Transverse colon (tissue), 4 donors: ENCODE results near the gene HSD11B1L. TPM values are rescaled to one million over a fixed set of nuclear protein-coding genes. Genes with fewer than 3 reads are reported as not detected.
"Not testable (repeated sequence)": the region's sequence is repeated elsewhere in the genome, so short reads cannot be mapped to it uniquely, and the experiment has no call there.

Experiments
- DNase-seq: peaks from one replicate; pipeline ENCODE4 v3.0.0-alpha.2; 2019
- H3K27ac ChIP-seq, 4 donors: fragments of 200-600 bp; sonication (generic); 2 replicates each; pipeline ENCODE4 v1.5.1; 2016 to 2018; ENCODE audit warnings: inconsistent platforms in 4 of 4
- H3K27me3 ChIP-seq: fragments of 200-600 bp; sonication (generic); 2 replicates; pipeline ENCODE4 v1.5.1; 2017; ENCODE audit warnings: inconsistent platforms
- H3K36me3 ChIP-seq, 4 donors: fragments of 200-600 bp; sonication (generic); 2 replicates each; pipeline ENCODE4 v1.5.1; 2017 to 2019; ENCODE audit warnings: inconsistent platforms in 4 of 4
- H3K4me1 ChIP-seq, 4 donors: fragments of 200-600 bp; sonication (generic); 2 replicates each; pipeline ENCODE4 v1.5.1; 2017 to 2020; ENCODE audit warnings: inconsistent platforms in 4 of 4
- H3K4me3 ChIP-seq, 4 donors: fragments of 200-600 bp; sonication (generic); 1 replicate in 1 of 4; 2 replicates in 3 of 4; pipeline versions ENCODE4 v1.5.1 to v1.6.1; 2017 to 2019; ENCODE audit warnings: inconsistent platforms in 4 of 4
- H3K9me3 ChIP-seq, 2 donors: fragments of 200-600 bp; sonication (generic); 2 replicates each; pipeline ENCODE4 v1.5.1; 2017 to 2019; ENCODE audit warnings: inconsistent platforms in 2 of 2
- CTCF ChIP-seq, 5 experiments: fragments of 200-600 bp in 3 of 5; fragments of 450-650 bp in 2 of 5; sonication (generic) in 3 of 5; IDR thresholded peaks; 1 replicate in 2 of 5; 2 replicates in 3 of 5; pipeline ENCODE4 v1.5.1; 2016 to 2017; ENCODE audit warnings: antibody characterized with exemption in 5 of 5, inconsistent platforms in 3 of 5, mild to moderate bottlenecking in 2 of 5, moderate library complexity in 1 of 5
- EP300 ChIP-seq: sonication (generic); formaldehyde crosslinking; IDR thresholded peaks from one replicate; pipeline ENCODE4 v1.6.1; 2017; ENCODE audit warnings: antibody characterized with exemption, low read depth
- POLR2A ChIP-seq: fragments of 450-650 bp; IDR thresholded peaks from one replicate; pipeline ENCODE4 v1.6.1; 2016; ENCODE audit warnings: antibody characterized with exemption, mild to moderate bottlenecking, moderate library complexity
- POLR2AphosphoS5 ChIP-seq, 3 donors: sonication (generic); formaldehyde crosslinking; IDR thresholded peaks; one replicate each; pipeline ENCODE4 v1.6.1; 2016; ENCODE audit warnings: antibody characterized with exemption in 3 of 3
- WGBS, 2 donors: methylation state at CpG; one replicate each; pipeline ENCODE4 v1.1.5; 2018; ENCODE audit warnings: low coverage in 1 of 2; 5-methylcytosine and 5-hydroxymethylcytosine counted together
- in situ Hi-C, 4 donors: fragments of 200-750 bp; cut with MboI; loops; one replicate each; pipeline versions ENCODE4 v1.15.0 to v1.15.1; 2017; ENCODE audit warnings: low sequenced_read_pairs in 3 of 4, low pct_ligation_motif_present in 1 of 4, low pct_unique_long_range_greater_than_20kb in 1 of 4
- intact Hi-C: fragments of 100-400 bp; cut with DNase I; formaldehyde crosslinking; loops from one replicate; pipeline ENCODE4 v1.15.1; 2023; ENCODE audit warnings: low total_unique reads
- total RNA-seq, 4 donors: library from RNA; depleted of rRNA; stranded (reverse); fragments of >200 nt; gene quantifications; one replicate each; pipeline ENCODE4 v1.1.0, GENCODE V29; 2016

HSD11B1L gene
- total RNA-seq, 4 donors from 2014 or later: 10.8 to 30.1 (median 16.6) TPM

DNA sequence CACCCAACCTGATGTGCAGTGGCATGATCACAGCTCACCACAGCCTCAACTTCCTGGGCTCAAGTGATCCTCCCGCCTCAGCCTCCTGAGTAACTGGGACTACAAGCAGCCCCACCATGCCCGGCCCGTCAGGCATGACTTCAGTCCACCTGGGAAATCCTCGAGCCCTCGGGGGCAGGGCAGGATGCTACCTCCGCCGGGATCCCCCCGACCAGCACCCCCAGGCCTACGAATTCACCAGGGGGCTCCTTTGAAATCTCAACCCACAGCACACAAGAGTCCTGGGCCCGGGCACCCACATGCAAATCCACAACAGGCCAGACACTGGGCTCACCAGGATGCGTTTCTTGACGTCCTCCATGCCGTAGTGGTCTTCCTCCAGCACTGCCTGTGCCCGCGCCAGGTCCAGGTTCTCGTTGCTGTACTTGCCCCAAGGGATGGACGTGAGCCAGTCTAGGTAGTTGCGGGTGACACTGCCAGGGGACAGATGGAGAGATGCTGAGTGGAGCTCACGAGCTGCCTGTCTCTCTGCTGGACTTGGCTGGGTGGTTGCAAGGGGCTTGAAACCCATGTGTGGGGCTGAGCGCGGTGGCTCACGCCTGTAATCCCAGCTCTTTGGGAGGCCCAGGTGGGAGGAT is 19.7 kb downstream of the HSD11B1L start:
- WGBS, 2 donors: 93% methylated on average over 16 of the region's 22 CpGs; no CpG with 5 or more reads in 1 of the 2 donors
- TF ChIP-seq EP300: no peak
- TF ChIP-seq CTCF (IDR thresholded peaks at IDR 0.05): no peak
- no peak for TF ChIP-seq POLR2AphosphoS5 (IDR thresholded peaks at IDR 0.05)
- no peak for TF ChIP-seq POLR2A
- H3K27ac ChIP-seq: no peak overlapping the region
- no peaks in the 10 kb centered on the region for H3K9me3 ChIP-seq
- H3K36me3 ChIP-seq: peaks cover 0 to 32% (median 7%) of the 10 kb centered on the region in 4 donors
- in situ Hi-C loops (no loop called here), intact Hi-C loops (no loop called here)
- no peak overlapping the region for H3K4me3 ChIP-seq
- no peaks in the 10 kb centered on the region for H3K4me1 ChIP-seq
- no peak for DNase-seq
- no peaks in the 10 kb centered on the region for H3K27me3 ChIP-seq

DNA sequence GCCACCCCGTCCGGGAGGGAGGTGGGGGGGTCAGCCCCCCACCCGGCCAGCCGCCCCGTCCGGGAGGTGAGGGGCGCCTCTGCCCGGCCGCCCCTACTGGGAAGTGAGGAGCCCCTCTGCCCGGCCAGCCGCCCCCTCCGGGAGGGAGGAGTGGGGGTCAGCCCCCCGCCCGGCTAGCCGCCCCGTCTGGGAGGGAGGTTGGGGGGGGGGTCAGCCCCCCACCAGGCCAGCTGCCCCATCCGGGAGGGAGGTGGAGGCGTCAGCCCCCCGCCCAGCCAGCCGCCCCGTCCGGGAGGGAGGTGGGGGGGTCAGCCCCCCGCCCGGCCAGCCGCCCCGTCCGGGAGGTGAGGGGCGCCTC is 21.2 kb downstream of the HSD11B1L start:
- H3K27me3 ChIP-seq, in situ Hi-C loops, intact Hi-C loops, H3K4me1 ChIP-seq, DNase-seq, H3K27ac ChIP-seq, H3K4me3 ChIP-seq, H3K9me3 ChIP-seq: not testable (repeated sequence)
- no CpG with 5 or more reads among the region's 28 CpGs for WGBS, 2 donors
- peaks cover 0 to 29% (median 7%) of the 10 kb centered on the region in 4 donors for H3K36me3 ChIP-seq

DNA sequence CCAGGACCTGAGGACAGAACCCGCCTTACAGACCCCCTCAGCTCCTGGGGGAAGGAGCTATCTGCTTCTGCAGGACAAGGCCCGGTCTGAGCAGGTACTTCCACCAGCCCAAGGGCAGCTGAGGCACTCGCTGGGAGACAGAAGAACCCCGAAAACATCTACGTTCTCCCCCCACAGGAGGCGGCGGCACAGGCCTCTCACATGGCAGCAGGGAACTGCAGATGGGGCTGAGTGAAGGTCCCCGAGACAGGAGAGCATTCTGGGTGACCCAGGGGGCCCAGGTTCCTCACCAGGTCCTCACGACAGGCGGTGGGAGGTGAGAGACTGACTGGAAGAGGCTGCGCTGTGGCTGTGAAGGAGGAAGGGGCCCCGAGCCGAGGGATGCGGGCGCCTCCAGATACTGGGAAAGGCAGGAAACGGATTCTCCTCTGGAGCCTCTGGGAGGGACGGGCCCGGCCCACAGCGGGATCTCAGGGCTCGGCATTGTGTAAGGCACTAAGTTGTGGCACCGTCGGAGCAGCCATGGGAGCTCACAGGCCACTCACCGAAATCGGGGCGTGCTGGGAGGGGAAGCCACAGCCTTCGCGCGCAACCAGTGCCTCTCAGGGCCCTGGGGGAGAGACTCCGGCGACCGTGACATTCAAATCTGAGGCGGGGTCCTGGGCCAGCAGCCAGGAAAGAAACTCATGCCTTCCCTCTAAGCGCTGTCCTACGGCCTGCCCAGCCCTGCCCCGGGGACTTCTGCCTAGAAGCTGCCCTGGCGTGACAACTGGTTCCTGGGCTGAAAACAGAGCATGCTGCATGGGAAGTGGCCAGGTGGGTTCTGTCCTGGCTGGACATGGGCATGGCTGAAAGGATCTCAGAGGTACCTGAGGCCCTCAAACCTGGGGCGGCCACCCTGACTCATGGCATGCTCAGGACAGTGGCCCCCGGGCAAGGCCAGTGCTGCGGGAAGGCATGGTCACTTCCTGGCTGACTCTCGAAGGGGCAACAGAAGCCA is 23.3 kb downstream of the HSD11B1L start:
- no peak overlapping the region for H3K27ac ChIP-seq
- H3K27me3 ChIP-seq: no peaks in the 10 kb centered on the region
- peaks cover 0 to 32% (median 7%) of the 10 kb centered on the region in 4 donors for H3K36me3 ChIP-seq
- TF ChIP-seq CTCF (IDR thresholded peaks at IDR 0.05) (no peak), POLR2A (no peak), EP300 (no peak), POLR2AphosphoS5 (IDR thresholded peaks at IDR 0.05) (no peak)
- WGBS, 2 donors: 94 to 97% methylated on average over 6 to 38 of the region's 40 CpGs
- intact Hi-C loops (no loop called here), in situ Hi-C loops (no loop called here)
- no peaks in the 10 kb centered on the region for H3K9me3 ChIP-seq
- DNase-seq: no peak
- H3K4me3 ChIP-seq: no peak overlapping the region
- H3K4me1 ChIP-seq: no peaks in the 10 kb centered on the region

- H3K27ac ChIP-seq: no peak overlapping the region
- peaks cover 0 to 32% (median 10%) of the 10 kb centered on the region in 4 donors for H3K36me3 ChIP-seq
- no peaks in the 10 kb centered on the region for H3K9me3 ChIP-seq
- no peaks in the 10 kb centered on the region for H3K27me3 ChIP-seq
- WGBS, 2 donors: 90 to 100% methylated on average over 1 to 16 of the region's 16 CpGs
- H3K4me1 ChIP-seq: no peaks in the 10 kb centered on the region
- DNase-seq: no peak
- in situ Hi-C loops: no loop called here
- intact Hi-C loops: no loop called here
- no peak for TF ChIP-seq POLR2A
- no peak for TF ChIP-seq POLR2AphosphoS5 (IDR thresholded peaks at IDR 0.05)
- TF ChIP-seq CTCF (IDR thresholded peaks at IDR 0.05): no peak
- no peak for TF ChIP-seq EP300
- no peak overlapping the region for H3K4me3 ChIP-seq
These were observed 24.7 kb downstream of the HSD11B1L start for GRCh38 chr19:5705552-5705951.
